ENCODE data around the gene SLX4IP.

The SLX4IP gene

GRCh38 chr20:10635476-10636208, 200.5 kb downstream of the SLX4IP start:
- POLR2A ChIA-PET (ENCODE audit: low non-redundant PET), result no interaction called here
- CTCF ChIA-PET, result no interaction called here
- DNase-seq (ENCODE audit: low spot score), result no peak
- H3K27ac ChIP-seq, result peak overlapping the region; percentile 92
- TF ChIP-seq, protein P1, sequence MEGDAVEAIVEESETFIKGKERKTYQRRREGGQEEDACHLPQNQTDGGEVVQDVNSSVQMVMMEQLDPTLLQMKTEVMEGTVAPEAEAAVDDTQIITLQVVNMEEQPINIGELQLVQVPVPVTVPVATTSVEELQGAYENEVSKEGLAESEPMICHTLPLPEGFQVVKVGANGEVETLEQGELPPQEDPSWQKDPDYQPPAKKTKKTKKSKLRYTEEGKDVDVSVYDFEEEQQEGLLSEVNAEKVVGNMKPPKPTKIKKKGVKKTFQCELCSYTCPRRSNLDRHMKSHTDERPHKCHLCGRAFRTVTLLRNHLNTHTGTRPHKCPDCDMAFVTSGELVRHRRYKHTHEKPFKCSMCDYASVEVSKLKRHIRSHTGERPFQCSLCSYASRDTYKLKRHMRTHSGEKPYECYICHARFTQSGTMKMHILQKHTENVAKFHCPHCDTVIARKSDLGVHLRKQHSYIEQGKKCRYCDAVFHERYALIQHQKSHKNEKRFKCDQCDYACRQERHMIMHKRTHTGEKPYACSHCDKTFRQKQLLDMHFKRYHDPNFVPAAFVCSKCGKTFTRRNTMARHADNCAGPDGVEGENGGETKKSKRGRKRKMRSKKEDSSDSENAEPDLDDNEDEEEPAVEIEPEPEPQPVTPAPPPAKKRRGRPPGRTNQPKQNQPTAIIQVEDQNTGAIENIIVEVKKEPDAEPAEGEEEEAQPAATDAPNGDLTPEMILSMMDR (conservative IDR thresholded peaks at IDR 0.05; ENCODE audit: low read depth), result no peak

- POLR2A ChIA-PET (ENCODE audit: low non-redundant PET), result no interaction called here
Observed at GRCh38 chr20:10636326-10636818, 201.3 kb downstream of the SLX4IP start.

DNA sequence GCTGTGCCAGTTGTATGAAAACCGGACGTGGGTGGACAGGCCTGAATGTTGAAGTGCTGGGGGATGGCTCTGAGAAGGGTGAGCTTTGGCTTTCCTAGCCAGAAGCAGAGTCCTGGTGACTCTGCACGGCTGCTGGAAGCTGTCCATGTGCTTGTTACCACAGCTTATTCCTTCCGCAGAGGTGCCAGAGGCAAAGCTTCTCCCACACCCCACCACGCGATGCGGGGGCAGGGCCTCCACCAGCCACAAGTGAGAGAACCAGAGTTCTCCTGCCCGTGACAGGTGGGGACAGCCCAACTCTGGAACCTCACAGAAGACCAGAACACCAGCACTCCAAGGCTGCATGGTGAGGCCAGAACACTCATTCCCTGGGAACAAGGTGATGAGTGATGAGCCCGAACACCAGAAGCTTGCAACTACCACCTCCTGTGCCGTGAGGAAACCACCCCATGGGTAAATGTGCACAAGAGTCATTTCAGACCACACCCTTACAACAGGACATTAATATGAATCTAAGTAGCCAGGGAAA, 202.0 kb downstream of the SLX4IP start:
- ChIA-PET CTCF (interaction anchor here (0.6 to 0.9 kb wide), 3 partner anchors 79 to 456 kb away, joined by 3 to 5 read pairs (median 3); no protein-coding TSS in a partner anchor), POLR2A (ENCODE audit: low non-redundant PET) (no interaction called here)
- DNase-seq (ENCODE audit: low spot score), result no peak
- TF ChIP-seq, protein P1 (conservative IDR thresholded peaks at IDR 0.05; ENCODE audit: low read depth), result no peak
- H3K27ac ChIP-seq, result peak overlapping the region; percentile 92

More at GRCh38 chr20:10636326-10636818, 201.3 kb downstream of the SLX4IP start:
- peak overlapping the region; percentile 92 for H3K27ac ChIP-seq
- TF ChIP-seq, protein P1 (conservative IDR thresholded peaks at IDR 0.05; ENCODE audit: low read depth), result no peak
- CTCF ChIA-PET, result interaction anchor here (0.6 to 0.9 kb wide), 5 partner anchors 40 to 457 kb away, joined by 3 to 5 read pairs (median 3); no protein-coding TSS in a partner anchor
- no peak for DNase-seq (ENCODE audit: low spot score)

DNA sequence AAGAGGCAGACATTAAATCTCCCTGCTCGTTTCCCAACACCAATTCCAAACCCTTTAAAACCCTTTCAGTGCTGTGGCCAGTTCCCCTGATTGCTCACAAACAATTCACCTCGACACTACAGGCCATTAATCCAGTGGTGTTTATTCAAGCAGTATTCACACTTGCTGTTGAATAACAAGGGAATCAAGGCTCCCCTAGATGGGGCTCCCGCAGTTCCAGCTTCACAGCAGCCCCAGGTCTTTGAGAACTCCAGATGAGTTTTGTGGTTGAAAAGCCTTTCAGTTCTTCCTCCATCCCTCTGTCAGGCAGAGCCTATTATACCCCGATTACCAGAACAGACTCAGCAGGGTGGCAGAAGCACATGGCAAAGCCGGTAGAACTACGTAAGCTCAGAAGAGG, 202.5 kb downstream of the SLX4IP start:
- TF ChIP-seq, protein P1 (conservative IDR thresholded peaks at IDR 0.05; ENCODE audit: low read depth), result no peak
- no peak for DNase-seq (ENCODE audit: low spot score)
- POLR2A ChIA-PET (ENCODE audit: low non-redundant PET), result no interaction called here
- CTCF ChIA-PET, result interaction anchor here (0.6 to 0.9 kb wide), 2 partner anchors 85 to 163 kb away, joined by 3 read pairs; no protein-coding TSS in a partner anchor
- peak overlapping the region; percentile 92 for H3K27ac ChIP-seq

DNA sequence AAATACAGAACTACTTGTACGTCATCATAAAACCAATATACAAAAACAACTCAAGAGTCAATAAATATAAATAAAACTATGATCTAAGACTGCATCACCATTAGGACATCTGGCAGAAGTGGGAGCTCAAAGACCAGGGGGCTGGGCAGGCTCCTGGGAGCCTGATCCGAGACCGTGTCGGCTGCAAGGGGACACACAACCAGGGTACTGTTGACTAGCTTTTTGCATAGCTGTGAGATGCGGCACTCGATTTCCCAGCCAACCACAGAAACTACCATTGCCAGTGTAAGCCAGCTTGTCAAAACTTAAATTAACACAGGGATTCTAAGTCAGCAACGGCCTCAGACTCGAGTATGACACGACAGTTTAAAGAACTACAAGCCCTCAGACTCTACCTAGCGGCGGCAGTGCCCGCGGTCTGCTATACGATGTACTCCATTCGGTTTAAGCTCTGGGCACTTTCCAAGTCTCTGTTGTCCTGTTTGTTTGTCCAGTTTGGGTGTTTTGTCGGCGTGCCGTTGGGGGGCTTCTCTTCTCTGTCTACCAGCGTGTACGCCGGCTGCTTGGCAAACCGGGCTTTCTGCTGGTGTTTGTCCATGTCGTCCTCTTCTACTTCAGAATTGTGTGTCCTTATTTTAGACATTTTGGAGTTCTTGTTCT, 204.1 kb downstream of the SLX4IP start:
- POLR2A ChIA-PET (ENCODE audit: low non-redundant PET), result no interaction called here
- peak overlapping the region; percentile 70 for H3K27ac ChIP-seq
- TF ChIP-seq, protein P1 (conservative IDR thresholded peaks at IDR 0.05; ENCODE audit: low read depth), result no peak
- CTCF ChIA-PET, result no interaction called here
- DNase-seq (ENCODE audit: low spot score), result no peak

- TF ChIP-seq, protein P1 (conservative IDR thresholded peaks at IDR 0.05; ENCODE audit: low read depth), result no peak
- POLR2A ChIA-PET (ENCODE audit: low non-redundant PET), result no interaction called here
- no peak for DNase-seq (ENCODE audit: low spot score)
- CTCF ChIA-PET, result no interaction called here
- peak overlapping the region; percentile 70 for H3K27ac ChIP-seq
Observed at GRCh38 chr20:10639737-10640556, 204.8 kb downstream of the SLX4IP start.
